ENCODE measurements around the gene TRMT44. TPM values are rescaled to one million over a fixed set of nuclear protein-coding genes. Genes with fewer than 3 reads are reported as not detected.
"Not testable (repeated sequence)": the region's sequence is repeated elsewhere in the genome, so short reads cannot be mapped to it uniquely, and the experiment has no call there.

Gene TRMT44
- total RNA-seq, 1 donor from 2014 or later, result 27.5 TPM

DNA sequence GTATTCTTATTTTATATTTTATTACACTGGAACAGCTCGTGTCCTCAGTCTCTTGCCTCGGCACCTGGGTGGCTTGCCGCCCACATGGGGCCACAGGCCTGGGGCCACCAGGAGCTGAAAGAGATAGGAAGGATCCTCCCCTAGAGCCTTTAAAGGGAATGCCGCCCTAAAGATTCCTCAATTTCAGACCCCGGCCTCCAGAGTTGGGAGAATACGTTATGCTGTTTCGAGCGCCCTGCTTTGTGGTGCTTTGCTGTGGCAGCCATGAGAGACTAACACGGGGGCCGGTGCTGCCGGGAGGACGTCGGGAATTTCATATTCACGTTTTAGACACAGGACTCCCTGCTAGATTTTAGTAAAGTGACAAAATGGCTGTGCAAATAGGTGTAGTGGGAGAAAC is 33.3 kb upstream of the TRMT44 start:
- DNase-seq, result no peak

DNA sequence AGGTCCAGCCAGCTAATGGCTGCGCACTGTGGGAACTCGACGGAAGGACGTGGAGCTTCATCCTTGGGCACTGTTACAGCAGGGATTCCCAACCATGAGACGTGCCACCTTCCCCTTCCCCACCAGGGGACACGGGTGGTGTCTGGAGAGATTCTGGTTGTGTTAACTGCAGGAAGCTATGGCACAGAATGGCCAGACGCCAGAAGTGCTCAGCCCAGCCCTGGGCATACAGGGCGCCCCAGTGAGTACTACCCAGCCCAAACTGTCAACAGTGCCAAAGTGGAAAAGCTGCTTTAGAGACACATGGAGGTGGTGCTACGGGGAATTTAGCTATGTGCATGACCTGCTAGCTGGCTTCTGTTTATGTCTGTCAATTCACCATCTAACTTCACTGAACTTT is 32.8 kb upstream of the TRMT44 start:
- no peak for DNase-seq

DNA sequence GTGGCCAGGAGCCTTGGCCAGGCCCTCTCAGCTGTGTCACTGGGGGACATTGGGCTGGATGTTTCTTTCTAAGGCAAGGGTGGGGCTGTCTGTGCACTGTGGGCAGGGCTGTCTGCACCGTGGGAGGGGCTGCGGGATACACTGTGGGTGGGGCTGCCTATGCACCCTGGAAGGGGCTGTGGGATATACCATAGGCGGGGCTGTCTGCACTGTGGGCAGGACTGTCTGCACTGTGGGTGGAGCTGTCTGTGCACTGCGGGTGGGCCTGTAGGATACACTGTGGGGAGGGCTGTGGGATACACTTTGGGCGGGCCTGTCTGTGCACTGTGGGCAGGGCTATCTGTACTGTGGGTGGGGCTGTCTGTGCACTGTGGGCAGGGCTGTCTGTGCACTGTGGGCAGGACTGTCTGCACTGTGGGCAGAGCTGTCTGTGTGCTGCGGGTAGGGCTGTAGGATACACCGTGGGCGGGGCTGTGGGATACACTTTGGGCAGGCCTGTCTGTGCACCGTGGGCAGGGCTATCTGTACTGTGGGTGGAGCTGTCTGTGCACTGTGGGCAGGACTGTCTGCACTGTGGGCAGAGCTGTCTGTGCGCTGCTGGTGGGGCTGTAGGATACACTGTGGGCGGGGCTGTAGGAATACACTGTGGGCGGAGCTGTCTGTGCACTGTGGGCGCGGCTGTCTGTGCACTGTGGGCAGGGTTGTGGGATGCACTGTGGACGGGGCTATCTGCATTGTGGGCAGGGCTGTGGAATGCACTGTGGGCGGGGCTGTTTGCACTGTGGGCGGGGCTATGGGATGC is 31.1 kb upstream of the TRMT44 start:
- peak; percentile 61 for DNase-seq

GRCh38 chr4:8410066-8410625 is 30.4 kb upstream of the TRMT44 start:
- DNase-seq, result no peak

DNA sequence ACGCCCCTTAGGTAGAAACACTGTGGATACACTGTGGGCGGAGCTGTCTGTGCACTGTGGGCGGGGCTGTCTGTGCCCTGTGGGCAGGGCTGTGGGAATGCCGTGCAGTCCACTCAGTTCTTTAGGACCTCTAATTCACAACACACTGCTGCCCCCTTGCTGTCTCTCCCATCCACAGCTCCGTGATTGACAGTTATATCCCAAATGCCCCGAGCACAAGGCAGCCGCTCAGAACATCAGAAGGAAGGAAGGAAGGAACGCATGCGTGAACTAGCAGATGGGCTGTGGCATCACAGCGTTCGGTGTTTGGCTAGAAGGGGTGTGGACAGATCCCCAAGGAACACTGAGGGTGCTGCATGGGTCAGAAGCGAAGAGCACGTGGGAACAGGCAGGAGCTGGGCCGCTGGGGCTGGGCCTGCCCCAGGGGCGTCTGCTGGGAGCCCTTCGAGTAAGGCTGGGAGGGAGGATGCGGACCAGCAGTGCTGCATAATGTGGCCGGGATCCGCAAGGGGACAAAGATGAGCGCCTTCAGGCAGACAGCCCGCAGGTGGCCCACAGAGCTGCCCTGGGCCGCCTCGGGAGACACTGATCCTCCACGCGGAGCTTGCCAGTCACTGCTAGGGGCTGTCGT is 29.8 kb upstream of the TRMT44 start:
- DNase-seq, result peak; percentile 80

DNA sequence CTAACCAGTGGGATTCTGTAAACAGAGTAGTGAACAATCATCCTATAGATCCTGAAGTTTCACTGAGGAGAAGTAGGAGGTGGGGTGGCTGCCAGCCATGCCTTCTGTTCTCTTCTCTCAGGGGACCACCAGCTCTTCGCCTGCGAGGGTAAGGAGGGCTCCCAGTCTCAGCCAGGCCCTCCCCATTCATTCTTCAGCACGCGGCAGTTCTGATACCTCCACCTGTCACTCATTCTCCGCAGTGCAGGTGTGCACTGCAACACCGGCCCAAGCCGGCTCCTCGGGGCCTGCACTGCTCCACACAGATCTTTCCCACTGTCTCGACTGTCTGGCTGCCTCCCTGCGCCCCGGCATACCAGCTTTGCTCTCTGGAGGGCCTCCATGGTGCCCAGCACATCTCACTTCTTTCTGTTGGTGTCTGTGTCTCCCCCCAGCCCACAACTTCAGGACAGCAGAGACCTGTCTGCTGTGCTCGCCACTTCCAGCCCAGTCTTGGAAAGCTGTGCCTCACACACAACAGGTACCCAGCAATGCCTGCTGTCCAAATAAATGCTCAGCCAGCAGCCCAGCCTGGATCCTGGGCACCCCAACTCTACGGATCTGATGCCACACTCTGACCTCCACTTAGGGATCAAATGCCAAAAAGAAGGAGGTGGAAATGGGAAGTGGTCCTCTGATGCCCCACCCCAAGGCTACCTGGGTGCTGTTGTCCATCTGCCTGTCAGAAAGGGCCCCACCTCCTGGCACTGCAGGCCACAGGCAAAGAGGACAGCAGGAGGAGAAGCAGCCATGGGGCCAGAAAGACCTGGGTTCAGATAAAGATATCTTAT is 29.0 kb upstream of the TRMT44 start:
- no peak for DNase-seq

GRCh38 chr4:8412288-8412687 is 28.3 kb upstream of the TRMT44 start:
- DNase-seq, result no peak

DNA sequence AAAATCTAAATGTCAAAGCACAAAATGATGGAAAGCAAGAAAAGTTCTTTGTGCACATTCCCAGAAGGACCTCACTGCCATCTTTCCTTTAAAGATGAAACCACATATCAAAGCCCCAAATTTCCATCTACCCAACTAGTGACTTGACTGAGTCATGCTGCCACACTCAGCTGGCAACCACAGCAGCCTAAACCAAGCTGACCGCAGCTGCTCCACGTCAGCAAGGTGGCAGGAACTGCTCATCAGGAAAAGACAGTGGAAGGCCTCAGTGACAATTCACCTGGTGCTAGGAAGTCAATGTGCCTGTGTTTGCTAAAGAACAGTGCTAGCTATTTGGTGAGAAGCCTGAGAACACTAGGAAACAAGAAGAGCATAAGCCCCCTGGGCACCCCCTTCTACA is 26.2 kb upstream of the TRMT44 start:
- no peak for DNase-seq

DNA sequence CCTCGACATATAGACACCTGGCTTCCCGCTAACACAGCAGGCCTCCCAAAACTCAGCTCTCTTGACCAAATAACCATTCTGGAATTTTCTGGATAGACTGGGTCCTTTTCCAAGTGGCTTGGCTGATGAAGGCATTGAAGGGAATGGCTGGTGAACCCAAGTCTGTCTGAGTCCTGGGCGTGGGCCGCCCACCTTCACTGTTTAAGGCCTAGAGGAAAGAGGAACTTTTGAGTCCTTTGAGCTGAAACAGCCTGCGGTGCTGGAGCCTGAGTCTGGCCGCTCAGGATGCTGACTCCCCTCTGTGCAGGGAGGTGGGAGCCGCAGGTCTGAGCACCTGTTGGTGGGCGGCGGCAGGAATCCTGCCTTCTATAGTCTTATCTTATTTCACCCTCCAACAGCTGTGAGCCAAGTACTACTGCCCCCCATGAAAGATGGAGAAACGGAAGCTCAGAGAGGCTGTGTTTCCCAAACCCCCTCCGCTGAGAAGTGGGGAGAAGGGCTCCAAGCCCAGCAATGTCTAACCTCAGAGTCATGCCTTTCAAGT is 23.4 kb upstream of the TRMT44 start:
- DNase-seq, result no peak

DNA sequence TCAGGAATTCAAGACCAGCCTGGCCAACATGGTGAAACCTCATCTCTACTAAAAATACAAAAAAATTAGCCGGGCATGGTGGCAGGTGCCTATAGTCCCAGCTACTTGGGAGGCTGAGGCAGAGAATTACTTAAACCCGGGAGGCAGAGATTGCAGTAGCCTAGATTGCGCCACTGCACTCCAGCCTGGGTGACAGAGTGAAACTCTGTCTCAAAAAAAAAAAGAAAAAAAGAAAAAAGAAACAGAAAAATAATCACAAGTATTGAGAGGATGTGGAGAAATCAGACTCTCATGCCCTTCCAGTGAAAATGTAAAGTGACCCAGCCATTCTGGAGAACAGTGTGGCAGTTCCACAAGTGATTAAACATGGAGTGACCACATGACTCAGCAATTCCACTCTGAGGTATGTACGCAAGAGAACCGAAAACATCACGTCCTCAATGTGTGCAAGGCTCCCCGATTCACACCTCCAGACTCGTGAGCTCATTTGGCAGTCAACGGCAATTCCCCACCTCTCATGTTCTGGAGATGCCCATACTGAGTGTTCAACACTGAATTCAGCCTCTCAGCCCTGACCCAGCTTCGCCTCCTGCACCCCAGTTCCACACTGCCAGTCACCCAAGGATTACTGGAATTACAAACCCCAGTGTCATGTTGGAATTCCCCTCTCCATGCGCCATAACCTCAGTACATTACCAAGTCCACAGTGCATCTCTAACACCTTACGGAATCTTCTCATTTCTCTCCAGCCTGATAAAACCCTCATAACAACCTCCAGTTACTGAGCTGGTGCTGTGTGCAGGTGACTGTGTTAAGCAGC is 21.1 kb upstream of the TRMT44 start:
- no peak for DNase-seq

DNA sequence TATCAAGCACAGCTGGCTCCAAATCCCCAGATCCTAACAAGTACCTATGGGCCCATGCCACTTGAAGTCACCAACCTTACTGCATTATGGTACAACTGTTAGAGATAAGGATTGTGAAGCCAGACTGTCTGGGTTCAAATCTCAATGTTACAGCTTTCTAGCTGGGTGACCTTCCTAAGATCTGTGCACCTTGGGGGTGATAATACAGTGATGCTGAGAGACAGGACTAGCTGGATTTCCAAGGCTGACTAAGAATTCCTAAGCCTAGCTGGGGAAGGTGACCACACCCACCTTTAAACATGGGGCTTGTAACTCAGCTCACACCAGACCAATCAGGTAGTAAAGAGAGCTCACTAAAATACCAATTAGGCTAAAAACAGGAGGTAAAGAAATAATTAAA is 20.4 kb upstream of the TRMT44 start:
- not testable (repeated sequence) for DNase-seq

DNA sequence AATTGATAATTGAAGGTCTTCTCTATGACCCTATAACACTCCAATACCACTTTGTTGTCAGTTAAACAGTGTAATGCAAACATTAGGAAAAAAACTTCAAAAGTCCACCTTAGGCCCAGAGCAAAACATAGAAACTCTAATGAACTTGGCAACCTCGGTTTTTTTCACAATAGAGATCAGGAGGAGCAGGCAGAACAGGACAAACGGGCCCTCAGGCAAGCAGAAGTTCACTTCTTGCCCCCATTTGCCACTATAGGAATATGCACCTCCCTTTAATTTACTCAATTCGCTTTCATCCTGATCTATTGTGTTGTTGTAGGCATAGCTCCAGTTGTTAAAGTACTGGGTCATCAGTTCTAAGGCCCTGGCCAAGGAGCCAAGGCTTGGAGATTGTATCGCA is 18.2 kb upstream of the TRMT44 start:
- peak; percentile 28 for DNase-seq

DNA sequence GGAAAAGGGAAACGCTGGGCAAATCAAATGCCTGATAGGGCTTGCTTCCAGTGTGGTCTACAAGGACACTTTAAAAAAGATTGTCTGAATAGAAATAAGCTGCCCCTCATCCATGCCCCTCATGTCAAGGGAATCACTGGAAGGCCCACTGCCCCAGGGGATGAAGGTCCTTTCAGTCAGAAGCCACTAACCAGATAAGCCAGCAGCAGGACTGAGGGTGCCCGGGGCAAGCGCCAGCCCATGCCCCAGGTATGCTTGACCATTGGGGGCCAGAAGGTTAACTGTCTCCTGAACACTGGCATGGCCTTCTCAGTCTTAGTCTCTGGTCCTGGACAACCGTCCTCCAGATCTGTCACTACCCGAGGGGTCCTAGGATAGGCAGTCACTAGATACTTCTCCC is 17.8 kb upstream of the TRMT44 start:
- DNase-seq, result no peak

- DNase-seq, result no peak
These were observed 13.3 kb upstream of the TRMT44 start for GRCh38 chr4:8427262-8427661.

DNA sequence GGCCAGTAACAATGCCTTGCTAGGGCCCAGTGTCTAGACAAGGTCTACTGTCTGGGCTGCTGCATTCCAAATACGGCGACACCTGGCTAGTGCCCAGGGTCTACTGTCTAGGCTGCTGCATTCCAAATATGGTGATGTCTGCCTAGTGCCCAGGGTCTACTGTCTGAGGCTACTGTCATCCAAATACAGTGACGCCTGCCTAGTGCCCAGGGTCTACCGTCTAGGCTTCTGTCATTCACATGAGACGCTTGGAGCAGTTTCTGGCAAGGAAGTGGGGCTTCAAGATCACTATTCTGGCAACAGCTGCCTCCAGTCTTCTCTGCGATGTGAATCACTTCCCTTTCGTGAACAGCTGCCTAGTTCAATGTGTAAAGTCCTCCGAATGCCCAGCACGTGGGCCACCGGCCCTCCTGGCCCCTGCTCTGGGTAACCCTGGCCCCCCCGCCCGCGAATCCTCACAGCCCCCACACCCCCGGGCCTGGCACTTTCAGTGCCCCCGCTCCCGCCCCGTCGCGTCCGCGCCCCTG is 12.8 kb upstream of the TRMT44 start:
- DNase-seq, result peak; percentile 90

GRCh38 chr4:8428288-8429097 is 12.1 kb upstream of the TRMT44 start:
- peak; percentile 94 for DNase-seq

DNA sequence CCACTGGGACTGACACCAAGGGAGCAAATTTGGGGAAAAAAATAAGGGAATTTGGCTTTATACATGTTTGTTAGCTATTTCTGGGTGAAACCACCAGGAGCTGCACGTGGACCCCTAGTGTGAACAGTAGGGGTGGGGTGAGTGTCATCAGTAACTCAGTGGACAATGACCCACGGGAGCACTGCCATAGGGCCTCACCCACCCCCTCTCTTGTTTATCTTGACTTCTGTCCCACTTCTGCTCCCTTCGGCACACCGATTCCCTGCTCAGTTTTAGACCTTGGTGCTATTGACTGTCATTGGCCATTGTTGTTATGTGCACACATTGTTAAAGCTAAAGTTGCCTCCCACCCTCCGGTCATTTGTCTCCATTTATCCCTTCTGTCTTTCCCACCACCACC is 9.0 kb upstream of the TRMT44 start:
- DNase-seq, result no peak

DNA sequence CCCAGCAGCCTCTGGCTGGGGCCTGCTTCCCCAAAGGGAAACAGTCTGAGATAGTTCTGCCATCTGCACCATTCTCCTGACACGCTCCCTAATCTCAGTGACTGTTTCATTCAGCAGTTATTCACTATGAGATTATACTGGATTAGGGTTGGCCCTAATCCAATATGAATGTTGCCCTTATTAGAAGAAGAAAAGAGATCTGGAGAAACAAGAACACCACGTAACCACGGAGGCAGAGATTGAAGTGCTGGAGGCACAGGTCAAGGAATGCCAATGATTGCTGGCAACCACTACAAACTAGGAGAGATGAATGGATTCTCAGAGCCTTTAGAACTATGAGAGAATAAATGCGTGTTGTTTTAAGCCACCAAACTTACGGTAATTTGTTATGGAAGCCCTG is 7.4 kb upstream of the TRMT44 start:
- DNase-seq, result peak; percentile 47

GRCh38 chr4:8434251-8435073 is 6.1 kb upstream of the TRMT44 start:
- no peak for DNase-seq
